HG03103 (cell line): Measurements from ENCODE around the gene HRC.
"Not testable (repeated sequence)": the region's sequence is repeated elsewhere in the genome, so short reads cannot be mapped to it uniquely, and the experiment has no call there.

Source experiments
- ATAC-seq: cut with Tn5 transposase; IDR thresholded peaks from one replicate; pipeline ENCODE4 v1.9.1; 2021; ENCODE audit warnings: low read depth; ENCODE audit not compliant: unreplicated experiment

HRC gene

GRCh38 chr19:49141352-49141751 is 13.8 kb downstream of the HRC start:
- ATAC-seq, result no peak

- no peak for ATAC-seq
Observed at GRCh38 chr19:49140951-49141350, 14.2 kb downstream of the HRC start.

GRCh38 chr19:49136771-49137171 is 18.4 kb downstream of the HRC start:
- ATAC-seq, result no peak

GRCh38 chr19:49135686-49136085 is 19.5 kb downstream of the HRC start:
- no peak for ATAC-seq

- no peak for ATAC-seq
Observed at GRCh38 chr19:49133621-49134454, 21.4 kb downstream of the HRC start.

GRCh38 chr19:49132974-49133609 is 22.1 kb downstream of the HRC start:
- ATAC-seq, result no peak

GRCh38 chr19:49130325-49130724 is 24.9 kb downstream of the HRC start:
- ATAC-seq, result no peak

GRCh38 chr19:49129238-49129583 is 26.0 kb downstream of the HRC start:
- ATAC-seq, result no peak

GRCh38 chr19:49128545-49129237 is 26.5 kb downstream of the HRC start:
- no peak for ATAC-seq

GRCh38 chr19:49127674-49128544 is 27.3 kb downstream of the HRC start:
- ATAC-seq, result peak; percentile 84

GRCh38 chr19:49127225-49127624 is 28.0 kb downstream of the HRC start:
- not testable (repeated sequence) for ATAC-seq

GRCh38 chr19:49126575-49126974 is 28.6 kb downstream of the HRC start:
- no peak for ATAC-seq

GRCh38 chr19:49125025-49125731 is 30.0 kb downstream of the HRC start:
- ATAC-seq, result no peak

- not testable (repeated sequence) for ATAC-seq
Observed at GRCh38 chr19:49123285-49123684, 31.9 kb downstream of the HRC start.

- ATAC-seq, result not testable (repeated sequence)
Observed at GRCh38 chr19:49121841-49122240, 33.4 kb downstream of the HRC start.

GRCh38 chr19:49120868-49121267 is 34.3 kb downstream of the HRC start:
- no peak for ATAC-seq

GRCh38 chr19:49120325-49120683 is 34.9 kb downstream of the HRC start:
- no peak for ATAC-seq

- ATAC-seq, result no peak
Observed at GRCh38 chr19:49119411-49120324, 35.5 kb downstream of the HRC start, which contains the start of gene PPFIA3. Gene PPFIA3 (plus strand): TSS chr19:49119544. CDS start chr19:49127874, 8,330 bp downstream.
